Fibroblast of the aortic adventitia (primary cell): Measurements from ENCODE around the gene KNSTRN. TPM values are rescaled to one million over a fixed set of nuclear protein-coding genes. Genes with fewer than 3 reads are reported as not detected.

Experiments
- DNase-seq: peaks from one replicate; pipeline ENCODE4 v3.0.0-alpha.2; 2010; ENCODE audit warnings: low read depth
- H3K4me3 ChIP-seq: 2 replicates; pipeline ENCODE4 v1.5.1; 2011; ENCODE audit warnings: low read depth, mild to moderate bottlenecking, control low read depth, low read length, moderate library complexity
- CTCF ChIP-seq: IDR thresholded peaks from 2 replicates; pipeline ENCODE4 v1.5.1; 2011; ENCODE audit warnings: mild to moderate bottlenecking, low read length, control low read depth, inconsistent platforms; ENCODE audit not compliant: insufficient read depth
- total RNA-seq: library from RNA; depleted of rRNA; stranded (reverse); fragments of >200 nt; gene quantifications from 2 replicates; pipeline ENCODE4 v1.2.3, GENCODE V29; 2012; ENCODE audit warnings: low replicate concordance

Gene KNSTRN
- total RNA-seq, 1 donor, result 44.1 TPM

DNA sequence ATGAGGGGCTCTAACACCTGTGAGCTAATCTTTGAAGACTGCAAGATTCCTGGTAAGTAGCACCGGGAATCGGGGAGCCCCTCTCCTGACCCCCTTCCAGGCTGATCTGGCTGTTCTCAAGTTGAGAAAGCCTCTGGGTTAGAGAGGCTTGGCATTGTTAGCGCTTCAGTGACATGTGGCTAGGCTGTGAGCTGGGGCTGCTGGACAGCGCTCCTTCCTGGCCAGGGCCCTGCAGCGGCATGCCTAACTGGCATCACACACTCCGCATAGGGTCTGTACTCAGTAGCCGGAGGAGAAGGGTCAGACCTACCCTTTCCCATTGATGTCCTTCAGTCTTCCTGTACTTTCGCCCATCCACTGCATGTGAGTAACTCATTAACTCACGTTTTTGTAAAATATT lies 30.5 kb downstream of the KNSTRN start:
- no peak overlapping the region for H3K4me3 ChIP-seq
- TF ChIP-seq CTCF, result no peak
- DNase-seq, result no peak

GRCh38 chr15:40414816-40415215 lies 32.3 kb downstream of the KNSTRN start:
- DNase-seq, result no peak
- no peak for TF ChIP-seq CTCF
- no peak overlapping the region for H3K4me3 ChIP-seq

GRCh38 chr15:40415226-40415625 lies 32.7 kb downstream of the KNSTRN start:
- no peak overlapping the region for H3K4me3 ChIP-seq
- DNase-seq, result no peak
- TF ChIP-seq CTCF, result no peak

DNA sequence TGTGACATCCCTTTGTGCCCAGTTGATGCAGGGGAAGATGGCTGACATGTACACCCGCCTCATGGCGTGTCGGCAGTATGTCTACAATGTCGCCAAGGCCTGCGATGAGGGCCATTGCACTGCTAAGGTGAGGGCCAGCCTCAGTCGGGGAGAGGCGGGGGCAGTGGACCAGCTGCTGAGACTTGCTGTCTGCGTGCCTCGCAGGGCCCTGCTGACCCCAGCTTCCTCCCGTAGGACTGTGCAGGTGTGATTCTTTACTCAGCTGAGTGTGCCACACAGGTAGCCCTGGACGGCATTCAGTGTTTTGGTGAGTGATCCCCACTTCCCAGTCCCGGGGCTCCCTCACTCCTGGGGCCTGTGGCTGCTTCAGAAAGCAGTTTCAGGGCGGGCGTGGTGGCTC lies 33.5 kb downstream of the KNSTRN start:
- DNase-seq, result no peak
- H3K4me3 ChIP-seq, result no peak overlapping the region
- no peak for TF ChIP-seq CTCF

GRCh38 chr15:40418126-40418525 lies 35.6 kb downstream of the KNSTRN start:
- DNase-seq, result no peak
- TF ChIP-seq CTCF, result no peak
- H3K4me3 ChIP-seq, result no peak overlapping the region

DNA sequence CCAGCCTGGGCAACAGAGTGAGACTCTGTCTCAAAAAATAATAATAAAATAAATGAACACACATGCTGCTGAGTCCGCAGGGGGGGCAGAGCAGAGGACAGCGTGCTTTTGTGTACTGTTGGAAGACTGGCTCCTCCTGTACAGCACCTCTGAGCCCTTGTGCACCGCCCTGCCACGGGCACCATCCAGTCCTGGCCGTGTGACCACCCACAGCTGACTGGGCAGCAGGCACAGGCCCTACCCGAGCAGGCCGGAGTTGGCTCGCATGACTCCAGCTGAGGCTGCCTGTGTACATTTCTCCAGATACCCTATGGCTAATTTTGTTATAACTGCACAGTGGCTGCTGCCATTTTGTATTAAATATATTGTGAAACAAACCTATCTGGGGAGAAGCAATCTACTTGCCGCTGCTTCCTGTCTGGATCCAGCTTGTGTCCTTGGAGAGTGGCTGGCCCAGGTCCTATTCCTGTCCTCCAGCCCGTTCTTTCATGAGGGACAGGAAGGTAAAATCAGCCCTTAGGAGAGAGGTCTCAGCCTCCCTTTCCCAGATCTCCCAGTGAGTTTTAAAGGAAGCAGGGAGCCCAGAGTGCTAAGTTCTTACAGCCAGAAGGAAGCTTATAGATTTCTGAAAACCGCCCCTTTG lies 37.7 kb downstream of the KNSTRN start:
- no peak for TF ChIP-seq CTCF
- H3K4me3 ChIP-seq, result no peak overlapping the region
- no peak for DNase-seq

- no peak for DNase-seq
- no peak overlapping the region for H3K4me3 ChIP-seq
- no peak for TF ChIP-seq CTCF
Measured at GRCh38 chr15:40420793-40421192, 38.3 kb downstream of the KNSTRN start.
